Measurements from ENCODE around the gene TMED1.

Gene TMED1

DNA sequence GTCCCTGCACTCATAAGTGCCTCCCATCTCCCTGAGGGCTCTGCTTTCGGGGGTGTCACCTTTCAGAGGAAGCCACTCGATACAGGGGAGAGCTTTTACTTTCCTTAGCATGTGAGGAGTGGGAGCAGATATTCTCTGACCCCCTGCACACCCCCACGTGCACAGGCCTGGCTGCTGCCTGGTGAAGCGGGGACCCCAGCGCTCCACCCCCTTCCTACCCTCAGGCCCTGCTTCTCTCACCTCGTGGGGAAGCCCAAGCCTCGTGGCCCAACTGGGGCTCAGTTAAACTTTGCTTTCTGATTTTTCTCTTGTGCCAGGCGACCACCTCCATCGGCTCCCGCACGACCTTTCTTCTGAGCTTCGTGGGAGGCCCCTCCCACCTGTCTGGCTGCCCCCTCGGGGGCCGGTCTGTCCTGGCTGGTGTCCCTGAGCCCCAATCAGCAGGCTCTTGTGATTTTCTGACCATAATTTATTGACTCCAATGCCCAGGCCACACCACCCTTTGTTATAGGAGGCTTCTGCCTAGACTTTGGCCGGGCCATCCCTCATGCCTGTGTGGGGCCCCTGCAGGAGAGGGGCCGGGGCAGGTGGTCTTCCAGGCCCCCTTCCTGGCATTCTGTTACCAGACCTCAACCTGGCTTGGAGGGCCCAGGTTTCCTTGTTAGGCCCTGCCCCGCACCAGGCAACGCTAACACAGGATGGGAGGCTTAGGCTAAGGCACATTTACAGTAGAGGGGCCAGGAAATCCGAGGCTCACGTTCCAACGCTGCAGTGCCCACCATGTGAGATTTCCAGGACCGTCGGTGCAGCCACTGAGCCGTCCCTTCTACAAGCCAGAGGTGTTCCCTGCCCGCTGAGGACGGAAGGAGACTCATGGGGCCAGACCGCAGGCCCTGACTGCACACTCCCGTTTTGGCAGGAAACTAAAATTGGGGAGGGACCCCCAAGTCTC lies 3.7 kb downstream of the TMED1 start:
- DNase-seq (ENCODE audit: low read depth in 2 of 2), result no peak

DNA sequence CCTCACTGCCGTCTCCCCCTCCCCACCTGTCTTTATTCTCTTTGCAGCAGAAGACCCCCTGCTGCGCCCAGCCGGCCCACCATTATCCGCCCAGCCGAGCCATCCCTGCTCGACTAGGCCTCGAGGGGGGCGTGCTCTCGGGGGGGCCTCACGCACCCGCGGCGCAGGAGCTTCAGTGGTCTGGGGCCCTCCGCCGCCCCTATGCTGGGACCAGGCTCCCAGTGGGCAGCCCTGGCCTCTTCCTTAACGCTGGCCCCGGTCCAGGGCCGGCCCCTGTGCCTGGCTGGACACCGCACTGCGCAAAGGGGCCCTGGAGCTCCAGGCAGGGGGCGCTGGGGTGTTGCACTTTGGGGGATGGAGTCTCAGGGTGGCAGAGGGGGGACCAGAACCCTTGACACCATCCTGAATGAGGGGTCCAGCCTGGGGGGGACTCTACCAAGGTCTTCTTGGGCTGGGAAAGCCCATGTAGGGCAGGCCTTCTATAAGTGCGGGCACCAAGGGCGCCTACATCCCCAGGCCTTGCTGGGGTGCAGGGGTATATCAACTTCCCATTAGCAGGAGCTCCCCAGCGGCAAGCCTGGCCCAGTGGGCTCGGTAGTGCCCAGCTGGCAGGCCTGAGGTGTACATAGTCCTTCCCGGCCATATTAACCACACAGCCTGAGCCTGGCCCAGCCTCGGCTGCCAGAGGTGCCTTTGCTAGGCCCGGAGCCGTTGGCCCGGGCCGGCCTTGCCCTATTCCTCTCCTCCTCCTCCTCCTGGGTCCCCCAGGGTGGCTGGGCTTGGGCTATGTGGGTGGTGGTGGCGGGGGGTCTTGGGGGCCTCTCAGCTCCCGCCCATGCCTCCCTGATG lies 4.9 kb downstream of the TMED1 start:
- no peak for DNase-seq (ENCODE audit: low read depth in 2 of 2)

DNA sequence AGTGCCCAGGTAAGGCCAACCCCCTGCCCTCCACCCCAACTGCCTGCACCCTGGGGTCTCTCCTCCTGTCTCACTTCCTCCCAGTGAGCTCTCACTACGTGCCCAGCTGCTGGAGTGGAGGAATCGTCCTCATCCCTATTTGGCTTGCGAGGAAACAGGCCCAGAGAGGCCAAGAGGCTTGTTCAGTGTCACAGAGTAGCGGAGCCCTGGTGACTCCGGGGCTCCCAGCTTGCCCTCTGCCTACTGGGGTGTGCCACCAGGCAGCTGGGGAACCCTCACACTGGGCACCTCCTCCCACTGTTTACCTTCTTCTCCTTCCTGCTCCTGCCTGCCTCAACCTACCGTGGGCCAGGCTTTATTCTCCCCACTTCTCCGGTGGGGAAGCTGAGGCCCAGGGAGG lies 5.6 kb downstream of the TMED1 start:
- DNase-seq (ENCODE audit: low read depth in 2 of 2), result no peak

DNA sequence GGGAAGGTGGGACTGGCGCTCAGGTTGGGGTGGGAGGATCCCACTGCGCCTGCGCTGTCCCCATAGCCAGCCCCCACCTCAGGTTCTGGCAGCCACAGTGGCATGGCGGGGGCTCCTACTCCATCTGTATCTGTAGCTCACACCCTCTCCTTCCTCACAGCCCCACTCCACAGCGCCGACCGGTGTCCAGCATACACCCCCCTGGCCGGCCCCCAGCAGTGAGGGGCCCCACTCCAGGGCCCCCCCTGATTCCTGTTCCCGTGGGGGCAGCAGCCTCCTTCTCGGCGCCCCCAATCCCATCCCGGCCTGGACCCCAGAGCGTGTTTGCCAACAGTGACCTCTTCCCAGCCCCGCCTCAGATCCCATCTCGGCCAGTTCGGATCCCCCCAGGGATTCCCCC lies 6.0 kb downstream of the TMED1 start:
- DNase-seq (ENCODE audit: low read depth in 2 of 2), result no peak

DNA sequence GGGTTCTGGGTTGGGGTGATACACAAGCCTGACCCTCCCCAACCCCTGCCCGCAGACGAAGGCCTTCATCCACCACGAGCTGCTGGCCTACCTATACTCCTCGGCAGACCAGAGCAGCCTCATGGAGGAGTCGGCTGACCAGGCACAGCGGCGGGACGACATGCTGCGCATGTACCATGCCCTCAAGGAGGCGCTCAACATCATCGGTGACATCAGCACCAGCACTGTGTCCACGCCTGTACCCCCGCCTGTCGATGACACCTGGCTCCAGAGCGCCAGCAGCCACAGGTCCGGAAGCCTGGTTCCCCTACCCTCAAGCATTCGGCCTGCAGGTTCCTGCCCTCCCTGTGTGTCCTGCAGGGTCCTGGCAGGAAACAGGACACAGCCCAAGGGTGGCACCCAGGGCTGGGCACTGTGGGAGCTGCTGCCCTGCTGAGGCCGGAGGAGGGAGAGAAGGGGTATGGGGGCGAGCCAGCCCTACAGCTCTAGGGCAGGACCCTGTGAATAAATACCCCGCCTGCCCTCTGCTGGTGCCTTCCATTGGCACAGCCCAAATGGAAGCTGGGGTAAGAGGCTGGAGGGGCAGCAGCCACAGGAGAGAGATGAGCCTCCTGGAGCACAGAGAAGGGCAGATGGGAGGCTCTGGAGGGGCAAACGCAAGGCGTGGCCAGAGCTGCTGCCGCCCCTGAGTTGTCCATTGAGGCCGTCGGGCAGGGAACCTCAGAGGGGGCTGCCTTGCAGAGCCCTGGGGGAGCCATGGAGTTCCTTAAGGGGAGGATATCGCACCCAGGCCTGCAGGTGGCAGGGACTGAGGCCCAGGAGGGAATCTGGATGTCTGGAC lies 6.8 kb downstream of the TMED1 start:
- no peak for DNase-seq (ENCODE audit: low read depth in 2 of 2)

DNA sequence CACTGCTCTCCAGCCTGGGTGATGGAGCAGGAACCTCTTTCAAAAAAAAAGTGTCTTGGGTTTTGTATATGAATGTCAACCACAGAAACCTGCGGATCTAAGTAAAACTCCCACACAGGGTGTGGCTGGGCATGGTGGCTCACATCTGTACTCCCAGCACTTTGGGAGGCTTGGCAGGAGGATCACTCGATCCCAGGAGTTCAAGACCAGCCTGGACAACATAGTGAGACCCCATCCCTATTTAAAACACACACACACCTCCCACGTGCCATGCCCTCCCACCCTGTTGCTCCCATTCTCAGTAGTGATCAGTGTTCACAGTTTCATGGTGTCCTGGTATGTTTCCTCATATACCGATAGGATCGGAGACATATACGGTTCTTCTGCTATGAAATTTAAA lies 9.2 kb downstream of the TMED1 start:
- DNase-seq (ENCODE audit: low read depth in 2 of 2), result no peak

DNA sequence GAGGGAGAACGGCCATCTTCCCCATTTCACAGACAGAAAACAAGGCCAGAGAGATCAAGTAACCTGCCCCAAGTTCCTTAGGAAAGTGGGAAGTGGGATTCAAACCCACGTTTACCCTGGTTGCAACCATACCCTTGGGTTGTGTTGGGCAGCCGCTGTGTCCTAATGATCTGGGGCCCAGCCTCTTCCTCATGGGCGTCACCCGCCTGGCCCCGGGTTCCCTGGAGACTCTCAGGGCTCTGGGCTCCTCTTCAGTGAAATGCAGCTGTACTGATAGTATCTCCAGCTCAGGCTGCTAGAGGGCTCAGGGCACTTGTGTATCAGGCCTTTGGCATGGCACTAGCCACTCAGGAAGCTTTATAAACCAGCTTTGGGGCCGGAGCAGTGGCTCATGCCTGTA lies 9.8 kb downstream of the TMED1 start:
- DNase-seq (ENCODE audit: low read depth in 2 of 2), result no peak

DNA sequence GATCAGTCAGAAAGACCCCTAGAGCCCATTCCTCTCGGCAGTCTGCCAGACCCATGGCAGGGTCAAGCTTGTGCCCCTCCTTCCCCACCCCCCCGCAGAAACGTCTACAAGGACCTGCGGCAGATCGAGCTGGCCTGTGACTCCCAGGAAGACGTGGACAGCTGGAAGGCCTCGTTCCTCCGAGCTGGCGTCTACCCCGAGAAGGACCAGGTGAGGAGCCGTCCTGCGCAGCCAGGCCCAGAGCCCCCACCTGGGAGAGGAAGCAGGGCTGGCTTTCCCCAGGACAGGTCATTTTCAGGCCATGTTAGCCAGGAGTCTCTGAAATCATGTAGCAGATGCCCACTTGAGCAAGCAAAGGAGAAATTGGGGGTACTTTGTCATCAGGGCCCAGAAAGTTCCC lies 12.3 kb downstream of the TMED1 start:
- no peak for DNase-seq (ENCODE audit: low read depth in 2 of 2)

DNA sequence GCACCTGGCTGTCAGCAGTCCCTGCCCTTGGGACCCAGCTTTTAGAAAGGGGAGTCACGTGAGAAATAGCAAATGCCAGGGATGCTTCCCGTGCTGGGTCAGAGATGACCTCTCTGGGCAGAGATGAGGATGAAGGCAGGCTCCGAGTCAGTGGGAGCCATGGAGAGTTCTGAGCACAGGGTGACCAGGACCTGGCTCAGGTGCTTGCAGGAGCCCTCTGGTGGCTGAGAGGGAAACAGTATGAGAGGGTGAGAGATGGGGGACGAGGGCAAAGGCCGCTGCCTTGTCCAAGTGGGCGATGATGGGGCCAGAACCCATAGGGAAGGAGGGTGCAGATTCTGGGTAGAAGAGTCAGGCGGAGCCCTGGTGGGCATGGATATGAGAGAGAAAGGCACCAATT lies 15.8 kb downstream of the TMED1 start:
- DNase-seq (ENCODE audit: low read depth in 2 of 2), result no peak

DNA sequence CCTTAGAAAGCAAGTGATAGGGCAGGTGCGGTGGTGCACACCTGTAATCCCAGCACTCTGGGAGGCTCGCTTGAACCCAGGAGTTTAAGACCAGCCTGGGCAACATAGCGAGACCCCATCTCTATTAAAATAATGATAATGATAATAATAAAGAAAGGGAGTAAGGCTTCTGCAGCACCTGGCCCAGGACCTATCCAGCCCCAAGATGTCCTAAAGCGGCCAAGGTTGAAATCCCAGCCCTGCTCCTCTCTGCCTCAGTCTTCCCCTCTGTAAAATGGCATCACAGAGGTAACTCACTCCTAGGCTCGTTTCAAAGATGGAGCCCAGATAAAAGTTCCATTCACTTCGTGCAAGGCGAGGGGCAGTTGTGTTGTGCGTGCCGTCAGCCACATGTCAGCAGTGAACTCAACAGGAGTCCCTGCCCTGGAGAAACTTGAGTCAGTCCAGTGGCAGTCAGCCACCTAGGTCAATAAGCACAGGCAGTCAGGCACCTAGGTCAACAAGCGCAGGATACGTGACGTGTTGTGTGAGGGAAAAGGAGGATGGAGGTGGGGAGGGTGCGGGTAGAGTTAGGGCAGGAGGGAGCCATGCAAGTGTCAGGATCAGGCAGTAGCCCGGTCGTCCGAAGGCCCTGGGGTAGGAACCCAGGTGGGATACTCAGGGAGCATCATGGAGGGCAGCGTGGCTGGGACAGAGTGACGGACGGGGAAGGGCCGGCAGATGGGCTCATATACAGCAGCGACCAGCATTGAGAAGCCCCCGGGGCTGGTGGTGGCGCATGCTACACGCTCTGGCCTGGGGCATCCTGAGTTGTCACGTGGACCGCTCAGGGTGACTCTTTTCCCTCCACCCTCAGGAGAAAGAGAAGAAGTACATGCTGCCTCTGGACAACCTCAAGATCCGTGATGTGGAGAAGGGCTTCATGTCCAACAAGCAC lies 16.6 kb downstream of the TMED1 start:
- DNase-seq (ENCODE audit: low read depth in 2 of 2), result no peak

DNA sequence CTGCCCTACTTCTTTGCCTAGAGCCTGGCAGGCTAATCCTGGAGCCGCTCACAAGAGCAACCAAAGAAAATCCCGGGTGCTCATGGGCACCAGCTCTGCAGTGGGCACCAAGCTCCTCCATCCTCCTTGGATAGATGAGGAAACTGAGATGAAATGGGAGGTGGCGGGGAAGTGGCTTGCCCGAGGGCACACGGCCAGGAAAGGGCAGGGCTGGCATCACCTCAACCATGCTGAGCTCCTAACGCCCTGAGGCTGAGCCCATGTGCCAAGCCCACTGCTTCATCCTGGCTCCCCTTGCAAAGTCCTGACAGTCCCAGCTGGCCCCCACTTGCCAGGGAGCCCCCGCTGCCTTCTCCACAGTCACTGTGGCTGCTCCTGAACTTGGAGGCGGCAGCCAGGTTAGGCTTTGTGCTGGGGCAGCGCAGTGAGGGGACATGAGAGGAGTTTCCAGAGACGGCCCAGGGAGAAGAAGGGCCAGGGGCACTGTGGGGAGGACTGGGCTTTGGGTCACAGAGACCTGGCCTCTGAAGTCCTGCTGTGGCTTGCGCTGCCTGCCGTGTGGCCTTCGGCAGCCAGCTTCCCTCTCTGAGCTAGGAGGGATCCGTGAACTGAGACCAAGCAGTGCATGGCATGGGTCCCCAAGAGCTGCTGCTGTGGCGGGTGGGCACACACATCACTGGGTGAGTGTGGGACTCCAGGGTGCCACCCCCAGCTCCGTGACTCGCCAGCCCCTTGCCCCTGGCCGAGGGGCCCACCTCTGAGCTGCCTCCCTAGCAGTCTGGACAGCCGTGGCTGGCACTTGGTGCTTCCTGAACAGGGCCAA lies 17.5 kb downstream of the TMED1 start:
- no peak for DNase-seq (ENCODE audit: low read depth in 2 of 2)

DNA sequence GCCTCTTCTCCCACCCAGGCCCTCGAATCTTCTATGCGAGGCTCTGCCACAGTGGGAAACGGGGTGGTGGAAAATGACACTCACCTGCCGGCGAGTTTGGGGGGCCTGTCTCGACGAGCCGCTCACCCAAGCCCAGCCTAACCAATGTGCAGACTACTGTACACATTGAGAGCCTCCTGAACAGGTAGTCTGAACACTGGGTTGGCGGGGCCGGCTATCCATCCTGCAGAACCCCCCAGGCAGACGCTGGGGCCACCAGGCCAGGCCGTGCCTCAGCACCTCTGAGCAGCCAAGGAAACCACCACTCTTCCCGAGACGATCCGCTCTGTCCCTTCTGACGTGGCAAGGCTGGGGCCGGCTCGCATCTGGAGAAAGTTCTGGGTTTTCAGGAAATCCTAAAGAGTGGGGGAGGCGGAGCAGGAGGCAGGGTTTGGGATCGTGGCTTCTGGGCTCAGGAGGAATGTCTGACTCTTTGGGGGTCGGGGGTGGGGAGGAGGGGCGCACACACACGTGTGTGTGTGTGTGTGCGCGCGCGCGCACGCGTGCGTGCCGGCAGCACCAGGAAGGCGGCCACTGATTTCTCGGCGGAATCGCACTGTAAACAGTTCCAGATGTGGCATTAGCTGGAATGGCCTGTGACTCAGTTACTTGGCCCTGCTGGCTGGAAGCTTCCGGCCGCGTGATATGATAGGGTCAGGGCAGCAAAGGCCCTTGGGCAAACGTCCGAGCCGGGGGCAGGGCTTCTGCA lies 18.5 kb downstream of the TMED1 start:
- DNase-seq (ENCODE audit: low read depth in 2 of 2), result no peak

DNA sequence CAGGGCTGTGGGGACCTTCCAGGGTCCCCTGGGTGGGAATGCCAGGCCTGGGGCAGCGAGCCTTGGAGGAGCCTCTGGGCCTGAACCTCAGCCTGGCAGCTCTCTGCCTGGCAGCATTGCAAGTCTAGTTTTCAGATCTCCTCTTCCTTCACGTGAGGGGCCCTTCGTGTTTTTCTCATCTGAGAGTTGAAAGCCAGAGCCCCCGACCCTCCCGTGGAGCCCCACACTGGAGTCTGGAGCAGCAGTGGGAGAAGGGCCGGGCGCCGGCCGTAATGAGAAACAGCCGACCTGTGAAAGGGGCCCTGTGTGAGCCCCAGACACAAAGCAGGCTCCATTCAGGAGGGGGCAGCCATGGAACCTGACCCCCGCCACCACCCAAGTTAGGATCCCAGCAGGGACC lies 19.3 kb downstream of the TMED1 start:
- DNase-seq (ENCODE audit: low read depth in 2 of 2), result no peak

DNA sequence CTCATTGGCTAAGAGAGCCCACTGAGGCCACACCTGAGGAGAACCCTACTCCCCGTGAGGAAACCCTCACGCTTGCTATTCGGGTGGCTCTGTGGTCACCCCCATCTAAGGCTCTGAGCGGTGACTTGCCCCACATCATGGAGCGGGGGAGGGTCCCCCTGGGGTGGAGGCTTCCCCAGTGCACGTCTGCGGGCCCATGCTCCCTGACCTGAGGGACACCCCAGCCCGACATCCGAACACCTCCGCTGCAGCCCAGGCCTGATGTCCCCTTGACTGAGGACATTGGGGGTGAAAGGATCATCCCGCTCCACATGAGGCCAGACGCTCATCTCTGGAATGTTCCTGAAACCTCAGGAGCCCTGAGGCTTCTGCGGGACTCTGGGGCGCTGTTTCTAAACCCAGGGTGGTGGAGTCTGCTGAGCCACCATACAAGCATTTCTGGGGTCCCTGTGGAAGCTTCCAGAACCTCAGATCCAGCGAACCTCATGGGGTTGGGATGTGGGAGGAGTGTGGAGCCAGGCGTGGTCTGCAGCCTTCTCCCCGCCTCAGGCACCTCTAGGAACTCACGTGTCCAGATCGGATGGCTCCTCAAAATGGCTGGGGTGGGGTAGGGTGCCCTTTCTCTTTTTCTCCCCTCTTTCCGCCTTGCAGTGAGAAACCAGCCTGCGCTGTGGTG lies 19.9 kb downstream of the TMED1 start:
- no peak for DNase-seq (ENCODE audit: low read depth in 2 of 2)

DNA sequence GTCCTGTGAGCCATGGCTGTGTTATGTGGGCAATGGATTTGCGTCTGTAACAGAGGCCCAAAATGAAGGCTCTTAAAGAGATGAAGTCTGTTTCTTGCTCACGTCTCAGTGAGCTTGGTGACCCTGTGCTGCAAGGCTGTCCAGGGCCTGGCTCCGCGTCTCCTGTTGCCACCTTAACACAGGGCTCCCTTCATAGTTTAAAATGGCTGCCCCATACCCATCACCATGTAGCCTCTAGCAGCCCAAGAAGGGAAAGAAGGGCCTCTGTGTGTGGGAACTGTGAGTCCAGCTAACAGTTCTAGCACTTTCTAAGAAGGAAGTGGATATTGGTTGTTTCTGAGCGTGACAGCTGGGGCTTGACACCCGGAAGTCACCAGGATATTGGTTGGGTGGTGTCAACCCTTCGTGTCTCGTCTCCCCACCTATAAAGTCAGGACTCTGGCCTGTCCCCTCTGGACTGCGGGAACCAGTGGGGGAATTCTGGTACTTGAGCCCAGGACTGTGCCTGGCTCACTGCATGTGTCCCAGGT lies 20.9 kb downstream of the TMED1 start:
- no peak for DNase-seq (ENCODE audit: low read depth in 2 of 2)

DNA sequence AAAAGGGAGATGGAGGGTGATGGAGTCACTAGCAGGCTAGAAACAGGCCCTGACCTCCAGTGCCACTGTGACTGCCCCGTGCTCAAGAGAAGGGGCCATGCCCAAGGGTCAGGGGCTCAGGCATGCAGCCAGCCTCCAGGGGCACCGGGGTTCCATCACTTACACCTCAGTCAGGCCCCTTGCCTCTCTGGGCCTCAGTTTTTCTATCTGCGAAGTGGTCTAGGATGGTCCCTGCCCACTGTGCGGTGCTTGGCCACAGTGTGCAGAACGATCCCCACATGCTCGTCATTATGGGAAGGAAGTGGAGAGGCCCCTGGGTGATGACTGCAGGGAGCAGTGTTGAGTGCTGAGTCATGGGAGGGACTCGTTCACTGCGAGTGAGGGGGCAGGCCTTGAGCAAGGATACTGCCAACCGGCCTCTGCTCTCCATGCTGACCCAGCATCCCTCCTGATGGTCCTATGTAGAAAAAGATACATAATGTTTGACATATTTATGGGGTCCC lies 23.1 kb downstream of the TMED1 start:
- no peak for DNase-seq (ENCODE audit: low read depth in 2 of 2)

DNA sequence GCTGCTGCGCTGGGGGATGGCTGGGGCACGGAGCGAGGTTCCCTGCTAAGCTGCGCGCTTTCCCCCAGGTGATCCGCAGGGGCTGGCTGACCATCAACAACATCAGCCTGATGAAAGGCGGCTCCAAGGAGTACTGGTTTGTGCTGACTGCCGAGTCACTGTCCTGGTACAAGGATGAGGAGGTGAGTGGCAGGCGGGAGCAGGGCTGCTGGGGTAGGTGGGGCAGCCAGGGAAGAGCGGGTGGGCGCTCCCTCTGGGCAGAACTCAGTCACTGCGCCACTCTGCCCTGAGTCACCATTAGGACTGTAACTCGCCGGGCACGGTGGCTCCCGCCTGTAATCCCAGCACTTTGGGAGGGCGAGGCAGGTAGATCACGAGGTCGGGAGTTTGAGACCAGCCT lies 23.8 kb downstream of the TMED1 start:
- DNase-seq (ENCODE audit: low read depth in 2 of 2), result no peak
